Measurements from ENCODE around the gene POTEH. TPM values are rescaled to one million over a fixed set of nuclear protein-coding genes. Genes with fewer than 3 reads are reported as not detected.
"Not testable (repeated sequence)": the region's sequence is repeated elsewhere in the genome, so short reads cannot be mapped to it uniquely, and the experiment has no call there.

The POTEH gene
- total RNA-seq (2014; rRNA removed; shearing (Covaris generic)) (not detected in 2 replicates), polyA plus RNA-seq (2016; fragmentation: Nextera tagmentation; extraction: Ambion mirVana) (not detected in 2 replicates)
- long read RNA-seq: 0 reads

DNA sequence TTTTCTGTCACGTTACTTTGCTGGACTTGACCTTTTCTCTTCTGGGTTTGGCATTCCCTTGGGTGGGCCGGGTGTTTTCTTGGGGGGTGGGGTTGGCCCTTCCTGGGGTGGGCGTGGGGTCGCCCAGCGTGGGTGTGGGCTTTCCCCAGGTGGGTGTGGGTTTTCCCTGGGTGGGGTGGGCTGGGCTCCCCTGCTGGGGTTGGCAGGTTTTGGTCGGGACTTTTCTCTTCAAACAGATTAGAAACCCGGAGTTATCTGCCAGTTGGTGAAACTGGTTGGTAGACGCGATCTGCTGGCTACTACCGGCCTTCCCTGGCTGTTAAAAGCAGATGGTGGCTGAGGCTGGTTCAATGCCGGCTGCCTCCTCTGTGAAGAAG, at the start of gene POTEH:
TSS of gene POTEH (plus strand) at position 278 of the 377 bp plus-strand sequence. CDS start at position 330, 52 bp downstream.
- H4K20me1 ChIP-seq (replicated peaks; ENCODE audit: insufficient read depth): not testable (repeated sequence)

GRCh38 chr22:15642288-15642861, 47.5 kb upstream of the POTEH start:
- H3K4me1 ChIP-seq (ENCODE audit: insufficient read depth); H2AFZ ChIP-seq; H3K4me2 ChIP-seq; H3K36me3 Mint-ChIP-seq (ENCODE audit: low read depth); ATAC-seq; H3K27ac ChIP-seq (ENCODE audit: low read depth); H3K27me3 ChIP-seq (ENCODE audit: insufficient read depth); H3K27ac Mint-ChIP-seq; H4K20me1 ChIP-seq (replicated peaks; ENCODE audit: insufficient read depth); H3F3A ChIP-seq (replicated peaks; ENCODE audit: low read depth); H3K27me3 Mint-ChIP-seq (ENCODE audit: insufficient read depth, low read depth, poor library complexity); H3K4me1 Mint-ChIP-seq; H3K36me3 ChIP-seq (ENCODE audit: insufficient read depth); H3K79me2 ChIP-seq (replicated peaks; ENCODE audit: insufficient read depth); DNase-seq (ENCODE audit: low spot score); H3K4me3 Mint-ChIP-seq; H3K4me3 ChIP-seq; H3K9me2 ChIP-seq (ENCODE audit: insufficient read depth): not testable (repeated sequence)
- H3K9me3 Mint-ChIP-seq: peaks cover 14% of the 10 kb centered on the region

More for the DNA sequence above, at the start of gene POTEH:
- not testable (repeated sequence) for H3K4me2 ChIP-seq; H3K4me1 ChIP-seq (ENCODE audit: insufficient read depth); H3K4me3 ChIP-seq; ATAC-seq; H3K9me2 ChIP-seq (ENCODE audit: insufficient read depth); H3K27me3 Mint-ChIP-seq (ENCODE audit: insufficient read depth, low read depth, poor library complexity); H3K4me3 Mint-ChIP-seq; H3K4me1 Mint-ChIP-seq; H2AFZ ChIP-seq; H3K36me3 Mint-ChIP-seq (ENCODE audit: low read depth); H3K36me3 ChIP-seq (ENCODE audit: insufficient read depth); H3K27me3 ChIP-seq (ENCODE audit: insufficient read depth); H3K27ac Mint-ChIP-seq; DNase-seq (ENCODE audit: low spot score); H3K27ac ChIP-seq (ENCODE audit: low read depth); H3K79me2 ChIP-seq (replicated peaks; ENCODE audit: insufficient read depth); H3F3A ChIP-seq (replicated peaks; ENCODE audit: low read depth)
- H3K9me3 Mint-ChIP-seq: peaks cover 31% of the 10 kb centered on the region

- not testable (repeated sequence) for H4K20me1 ChIP-seq (replicated peaks; ENCODE audit: insufficient read depth); H3K27me3 Mint-ChIP-seq (ENCODE audit: insufficient read depth, low read depth, poor library complexity); H3K27ac ChIP-seq (ENCODE audit: low read depth); H3K36me3 Mint-ChIP-seq (ENCODE audit: low read depth); H3K27ac Mint-ChIP-seq; DNase-seq (ENCODE audit: low spot score); H3K9me2 ChIP-seq (ENCODE audit: insufficient read depth); H3K4me3 ChIP-seq; H3K4me1 ChIP-seq (ENCODE audit: insufficient read depth); H3F3A ChIP-seq (replicated peaks; ENCODE audit: low read depth); H3K4me3 Mint-ChIP-seq; H3K27me3 ChIP-seq (ENCODE audit: insufficient read depth); H3K4me1 Mint-ChIP-seq; H3K79me2 ChIP-seq (replicated peaks; ENCODE audit: insufficient read depth); H2AFZ ChIP-seq; H3K9me3 Mint-ChIP-seq; H3K4me2 ChIP-seq; H3K36me3 ChIP-seq (ENCODE audit: insufficient read depth); ATAC-seq
These were observed 37.9 kb upstream of the POTEH start for GRCh38 chr22:15651954-15652353.

DNA sequence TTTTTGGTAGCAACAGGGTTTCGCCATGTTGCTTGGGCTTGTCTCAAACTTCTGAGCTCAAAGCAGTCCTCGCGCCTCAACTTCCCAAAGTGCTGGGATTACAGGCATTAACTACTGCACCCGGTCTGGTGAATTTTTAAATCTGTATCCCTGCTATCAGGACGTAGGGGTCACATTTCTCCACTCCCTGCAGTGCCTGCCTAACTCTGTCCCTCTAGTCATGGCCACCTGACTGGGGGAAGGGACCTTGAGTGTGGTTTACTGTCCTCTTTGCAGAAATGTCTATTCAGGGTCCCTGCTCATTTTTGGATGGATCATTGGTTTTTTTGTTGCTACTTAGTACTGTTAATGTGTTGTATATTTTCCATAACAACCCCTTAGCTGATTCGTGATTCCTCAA, 37.1 kb upstream of the POTEH start:
- not testable (repeated sequence) for H3K27me3 Mint-ChIP-seq (ENCODE audit: insufficient read depth, low read depth, poor library complexity); H3K27ac Mint-ChIP-seq; H3K9me2 ChIP-seq (ENCODE audit: insufficient read depth); H3K4me1 Mint-ChIP-seq; H3K27me3 ChIP-seq (ENCODE audit: insufficient read depth); H3K4me3 ChIP-seq; H3K4me3 Mint-ChIP-seq; H3K27ac ChIP-seq (ENCODE audit: low read depth); H3K4me1 ChIP-seq (ENCODE audit: insufficient read depth); H3F3A ChIP-seq (replicated peaks; ENCODE audit: low read depth); H4K20me1 ChIP-seq (replicated peaks; ENCODE audit: insufficient read depth); H2AFZ ChIP-seq; H3K4me2 ChIP-seq; H3K36me3 ChIP-seq (ENCODE audit: insufficient read depth); H3K79me2 ChIP-seq (replicated peaks; ENCODE audit: insufficient read depth); H3K36me3 Mint-ChIP-seq (ENCODE audit: low read depth); ATAC-seq; DNase-seq (ENCODE audit: low spot score); H3K9me3 Mint-ChIP-seq

GRCh38 chr22:15653241-15653640, 36.6 kb upstream of the POTEH start:
- H3K36me3 ChIP-seq (ENCODE audit: insufficient read depth); H3F3A ChIP-seq (replicated peaks; ENCODE audit: low read depth); H3K4me1 ChIP-seq (ENCODE audit: insufficient read depth); H3K9me2 ChIP-seq (ENCODE audit: insufficient read depth); H3K27me3 Mint-ChIP-seq (ENCODE audit: insufficient read depth, low read depth, poor library complexity); H2AFZ ChIP-seq; H3K36me3 Mint-ChIP-seq (ENCODE audit: low read depth); H3K4me3 Mint-ChIP-seq; H4K20me1 ChIP-seq (replicated peaks; ENCODE audit: insufficient read depth); H3K9me3 Mint-ChIP-seq; H3K27ac ChIP-seq (ENCODE audit: low read depth); H3K4me1 Mint-ChIP-seq; H3K27ac Mint-ChIP-seq; DNase-seq (ENCODE audit: low spot score); H3K79me2 ChIP-seq (replicated peaks; ENCODE audit: insufficient read depth); H3K4me2 ChIP-seq; ATAC-seq; H3K27me3 ChIP-seq (ENCODE audit: insufficient read depth); H3K4me3 ChIP-seq: not testable (repeated sequence)

GRCh38 chr22:15661102-15661501, 28.7 kb upstream of the POTEH start:
- H3F3A ChIP-seq (replicated peaks; ENCODE audit: low read depth); H4K20me1 ChIP-seq (replicated peaks; ENCODE audit: insufficient read depth); H3K27me3 ChIP-seq (ENCODE audit: insufficient read depth); H3K4me1 ChIP-seq (ENCODE audit: insufficient read depth); H3K4me3 ChIP-seq; DNase-seq (ENCODE audit: low spot score); H3K4me1 Mint-ChIP-seq; H3K79me2 ChIP-seq (replicated peaks; ENCODE audit: insufficient read depth); H3K4me3 Mint-ChIP-seq; H3K36me3 Mint-ChIP-seq (ENCODE audit: low read depth); H3K4me2 ChIP-seq; H3K27ac ChIP-seq (ENCODE audit: low read depth); H3K27ac Mint-ChIP-seq; ATAC-seq; H3K27me3 Mint-ChIP-seq (ENCODE audit: insufficient read depth, low read depth, poor library complexity); H2AFZ ChIP-seq; H3K36me3 ChIP-seq (ENCODE audit: insufficient read depth); H3K9me2 ChIP-seq (ENCODE audit: insufficient read depth): not testable (repeated sequence)
- H3K9me3 Mint-ChIP-seq: peaks cover 11% of the 10 kb centered on the region

- not testable (repeated sequence) for DNase-seq (ENCODE audit: low spot score); H3F3A ChIP-seq (replicated peaks; ENCODE audit: low read depth); H3K27ac Mint-ChIP-seq; H3K4me1 ChIP-seq (ENCODE audit: insufficient read depth); H3K4me3 ChIP-seq; H3K9me2 ChIP-seq (ENCODE audit: insufficient read depth); H3K27me3 ChIP-seq (ENCODE audit: insufficient read depth); H3K4me1 Mint-ChIP-seq; H3K36me3 Mint-ChIP-seq (ENCODE audit: low read depth); H4K20me1 ChIP-seq (replicated peaks; ENCODE audit: insufficient read depth); H3K4me3 Mint-ChIP-seq; H3K27me3 Mint-ChIP-seq (ENCODE audit: insufficient read depth, low read depth, poor library complexity); H3K27ac ChIP-seq (ENCODE audit: low read depth); H3K36me3 ChIP-seq (ENCODE audit: insufficient read depth); H2AFZ ChIP-seq; H3K4me2 ChIP-seq; H3K79me2 ChIP-seq (replicated peaks; ENCODE audit: insufficient read depth); ATAC-seq
- peaks cover 12% of the 10 kb centered on the region for H3K9me3 Mint-ChIP-seq
These were observed 25.1 kb upstream of the POTEH start for GRCh38 chr22:15664682-15665081.
